Measurements from ENCODE around the gene ARF5. TPM values are rescaled to one million over a fixed set of nuclear protein-coding genes. Genes with fewer than 3 reads are reported as not detected.

ARF5 gene
- total RNA-seq, 2 donors from 2014 or later: 194 to 218 TPM

DNA sequence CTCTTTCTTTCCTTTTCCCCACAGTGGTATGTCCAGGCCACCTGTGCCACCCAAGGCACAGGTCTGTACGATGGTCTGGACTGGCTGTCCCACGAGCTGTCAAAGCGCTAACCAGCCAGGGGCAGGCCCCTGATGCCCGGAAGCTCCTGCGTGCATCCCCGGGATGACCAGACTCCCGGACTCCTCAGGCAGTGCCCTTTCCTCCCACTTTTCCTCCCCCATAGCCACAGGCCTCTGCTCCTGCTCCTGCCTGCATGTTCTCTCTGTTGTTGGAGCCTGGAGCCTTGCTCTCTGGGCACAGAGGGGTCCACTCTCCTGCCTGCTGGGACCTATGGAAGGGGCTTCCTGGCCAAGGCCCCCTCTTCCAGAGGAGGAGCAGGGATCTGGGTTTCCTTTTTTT is 3.0 kb downstream of the ARF5 start:
- Histone ChIP-seq H3K36me3 (peaks cover 0 to 9% of the 10 kb centered on the region in 2 donors), H3K4me3 (no peak overlapping the region), H3K9me3 (no peaks in the 10 kb centered on the region), H3K4me1 (replicated peaks) (peaks cover 6% of the 10 kb centered on the region), H3K27ac (no peak overlapping the region), H3K27me3 (replicated peaks; ENCODE audit: insufficient read depth) (no peaks in the 10 kb centered on the region)
- TF ChIP-seq, protein P1, sequence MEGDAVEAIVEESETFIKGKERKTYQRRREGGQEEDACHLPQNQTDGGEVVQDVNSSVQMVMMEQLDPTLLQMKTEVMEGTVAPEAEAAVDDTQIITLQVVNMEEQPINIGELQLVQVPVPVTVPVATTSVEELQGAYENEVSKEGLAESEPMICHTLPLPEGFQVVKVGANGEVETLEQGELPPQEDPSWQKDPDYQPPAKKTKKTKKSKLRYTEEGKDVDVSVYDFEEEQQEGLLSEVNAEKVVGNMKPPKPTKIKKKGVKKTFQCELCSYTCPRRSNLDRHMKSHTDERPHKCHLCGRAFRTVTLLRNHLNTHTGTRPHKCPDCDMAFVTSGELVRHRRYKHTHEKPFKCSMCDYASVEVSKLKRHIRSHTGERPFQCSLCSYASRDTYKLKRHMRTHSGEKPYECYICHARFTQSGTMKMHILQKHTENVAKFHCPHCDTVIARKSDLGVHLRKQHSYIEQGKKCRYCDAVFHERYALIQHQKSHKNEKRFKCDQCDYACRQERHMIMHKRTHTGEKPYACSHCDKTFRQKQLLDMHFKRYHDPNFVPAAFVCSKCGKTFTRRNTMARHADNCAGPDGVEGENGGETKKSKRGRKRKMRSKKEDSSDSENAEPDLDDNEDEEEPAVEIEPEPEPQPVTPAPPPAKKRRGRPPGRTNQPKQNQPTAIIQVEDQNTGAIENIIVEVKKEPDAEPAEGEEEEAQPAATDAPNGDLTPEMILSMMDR (IDR thresholded peaks at IDR 0.05): no peak
- no peak for TF ChIP-seq POLR2AphosphoS5 (IDR thresholded peaks at IDR 0.05)
- TF ChIP-seq POLR2A (IDR thresholded peaks at IDR 0.05): no peak
- no peak for DNase-seq (ENCODE audit: low spot score)
- WGBS: 90% methylated on average over 7 of the region's 7 CpGs
- intact Hi-C loops (cut with DNase I): no loop called here

DNA sequence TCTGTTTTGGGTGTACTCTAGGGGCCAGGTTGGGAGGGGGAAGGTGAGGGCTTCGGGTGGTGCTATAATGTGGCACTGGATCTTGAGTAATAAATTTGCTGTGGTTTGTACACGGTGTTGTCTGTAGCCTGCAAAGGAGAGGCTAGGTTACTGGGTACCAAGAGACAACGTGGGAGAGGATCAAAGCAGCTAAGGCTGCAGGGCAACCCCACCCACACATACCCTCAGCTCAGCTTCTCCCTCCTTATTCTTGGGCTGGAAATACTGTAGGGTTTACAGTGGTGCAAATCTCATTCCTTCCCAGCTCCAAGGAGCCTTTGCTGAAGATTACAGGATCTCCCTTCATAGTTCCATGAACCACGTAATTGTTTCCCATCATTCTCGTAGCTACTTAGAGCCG is 3.4 kb downstream of the ARF5 start:
- H3K4me3 ChIP-seq: no peak overlapping the region
- H3K36me3 ChIP-seq: peaks cover 0 to 9% of the 10 kb centered on the region in 2 donors
- peaks cover 6% of the 10 kb centered on the region for H3K4me1 ChIP-seq (replicated peaks)
- intact Hi-C loops (cut with DNase I): no loop called here
- no peak overlapping the region for H3K27ac ChIP-seq
- no peak for DNase-seq (ENCODE audit: low spot score)
- TF ChIP-seq POLR2AphosphoS5 (IDR thresholded peaks at IDR 0.05) (no peak), POLR2A (IDR thresholded peaks at IDR 0.05) (no peak)
- TF ChIP-seq, protein P1 (IDR thresholded peaks at IDR 0.05): no peak
- no peaks in the 10 kb centered on the region for H3K27me3 ChIP-seq (replicated peaks; ENCODE audit: insufficient read depth)
- no peaks in the 10 kb centered on the region for H3K9me3 ChIP-seq
- 71% methylated on average over 6 of the region's 6 CpGs for WGBS

DNA sequence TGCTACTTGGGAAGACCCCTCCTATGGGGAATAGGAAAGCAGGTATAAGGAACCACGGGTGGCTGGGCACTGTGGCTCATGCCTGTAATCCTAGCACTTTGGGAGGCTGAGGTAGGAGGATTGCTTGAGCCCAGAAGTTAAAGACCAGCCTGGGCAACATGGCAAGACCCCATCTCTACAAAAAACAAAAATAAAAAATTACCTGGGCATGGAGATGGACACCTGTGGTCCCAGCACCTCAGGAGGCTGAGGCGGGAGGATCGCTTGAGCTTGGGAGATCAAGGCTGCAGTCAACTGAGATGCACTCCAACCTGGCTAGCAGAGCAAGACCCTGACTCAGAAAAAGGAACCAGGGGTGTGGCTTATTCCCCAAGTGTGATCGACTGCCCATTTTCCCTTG is 4.3 kb downstream of the ARF5 start:
- no peak overlapping the region for H3K27ac ChIP-seq
- no peak overlapping the region for H3K4me3 ChIP-seq
- DNase-seq (ENCODE audit: low spot score): no peak
- peaks cover 0 to 9% of the 10 kb centered on the region in 2 donors for H3K36me3 ChIP-seq
- TF ChIP-seq POLR2AphosphoS5 (IDR thresholded peaks at IDR 0.05) (no peak), POLR2A (IDR thresholded peaks at IDR 0.05) (no peak)
- TF ChIP-seq, protein P1 (IDR thresholded peaks at IDR 0.05): no peak
- H3K27me3 ChIP-seq (replicated peaks; ENCODE audit: insufficient read depth): no peaks in the 10 kb centered on the region
- H3K9me3 ChIP-seq: no peaks in the 10 kb centered on the region
- 78% methylated on average over 4 of the region's 4 CpGs for WGBS
- intact Hi-C loops (cut with DNase I): no loop called here
- peaks cover 6% of the 10 kb centered on the region for H3K4me1 ChIP-seq (replicated peaks)

DNA sequence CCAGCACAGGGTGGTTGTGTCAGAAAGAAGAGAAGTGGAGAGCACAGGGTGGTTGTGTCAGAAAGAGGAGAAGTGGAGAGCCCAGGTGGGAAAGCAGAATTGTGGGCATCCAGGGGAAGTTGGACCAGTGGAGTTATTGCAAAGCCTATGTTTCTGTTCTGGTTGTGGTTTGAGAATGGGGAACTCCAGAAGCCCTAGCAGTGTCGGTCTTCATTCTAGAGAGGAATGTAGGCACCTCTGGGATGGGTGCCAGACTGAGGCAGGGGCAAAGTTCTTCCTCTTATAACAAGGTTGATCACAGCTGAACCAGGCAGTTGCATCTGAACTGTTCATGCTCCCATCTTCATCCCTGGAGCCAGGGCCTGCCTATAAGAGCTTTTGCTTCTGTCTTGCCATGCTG is 6.3 kb downstream of the ARF5 start:
- intact Hi-C loops (cut with DNase I): no loop called here

DNA sequence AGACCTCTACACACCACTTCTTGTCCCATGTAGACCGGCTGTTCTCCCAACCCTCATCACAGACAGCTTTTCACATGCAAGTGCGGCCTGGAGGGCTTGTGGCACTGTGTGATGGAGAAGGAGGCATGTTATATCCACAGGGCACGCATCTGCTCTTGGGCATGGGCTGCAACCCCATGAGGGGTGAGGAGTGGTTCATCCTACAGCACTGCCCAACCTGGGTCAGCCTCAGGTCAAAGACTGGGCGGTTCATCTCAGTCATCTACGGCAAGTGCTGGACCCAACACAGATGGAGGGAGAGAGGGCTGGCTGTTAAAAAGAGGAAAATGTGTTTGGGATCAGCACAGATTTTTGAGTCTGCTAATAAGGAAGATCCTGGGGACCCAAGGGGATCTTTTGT is 7.5 kb downstream of the ARF5 start:
- 92% methylated on average over 5 of the region's 5 CpGs for WGBS
- no peak for TF ChIP-seq POLR2AphosphoS5 (IDR thresholded peaks at IDR 0.05)
- TF ChIP-seq POLR2A (IDR thresholded peaks at IDR 0.05): no peak
- TF ChIP-seq, protein P1 (IDR thresholded peaks at IDR 0.05): no peak
- no peaks in the 10 kb centered on the region for H3K27me3 ChIP-seq (replicated peaks; ENCODE audit: insufficient read depth)
- H3K4me1 ChIP-seq (replicated peaks): no peaks in the 10 kb centered on the region
- H3K9me3 ChIP-seq: no peaks in the 10 kb centered on the region
- H3K4me3 ChIP-seq: no peak overlapping the region
- intact Hi-C loops (cut with DNase I): no loop called here
- H3K27ac ChIP-seq: no peak overlapping the region
- no peak for DNase-seq (ENCODE audit: low spot score)
- H3K36me3 ChIP-seq: peaks cover 0 to 8% of the 10 kb centered on the region in 2 donors

More for the DNA sequence above, 6.3 kb downstream of the ARF5 start:
- TF ChIP-seq POLR2AphosphoS5 (IDR thresholded peaks at IDR 0.05) (no peak), POLR2A (IDR thresholded peaks at IDR 0.05) (no peak)
- TF ChIP-seq, protein P1 (IDR thresholded peaks at IDR 0.05): no peak
- DNase-seq (ENCODE audit: low spot score): no peak
- no peaks in the 10 kb centered on the region for H3K27me3 ChIP-seq (replicated peaks; ENCODE audit: insufficient read depth)
- 76% methylated on average over 1 of the region's 1 CpG for WGBS
- peaks cover 0 to 9% of the 10 kb centered on the region in 2 donors for H3K36me3 ChIP-seq
- H3K4me3 ChIP-seq: no peak overlapping the region
- H3K4me1 ChIP-seq (replicated peaks): peaks cover under 1% of the 10 kb centered on the region
- H3K9me3 ChIP-seq: no peaks in the 10 kb centered on the region
- no peak overlapping the region for H3K27ac ChIP-seq
